Stimulated activated CD8-positive, alpha-beta memory T cell treated with anti-CD3 and anti-CD28 coated beads, Interleukin-4, amount 100 ng/mL, for 4 hours (primary cell): ENCODE data around the gene TMCC3.
"Not testable (repeated sequence)": the region's sequence is repeated elsewhere in the genome, so short reads cannot be mapped to it uniquely, and the experiment has no call there.

Source experiments
- DNase-seq, 2 donors: peaks; one replicate each; pipeline ENCODE4 v3.0.0-alpha.2; 2020; ENCODE audit warnings: low read depth in 2 of 2, low spot score in 1 of 2

The TMCC3 gene, protein sequence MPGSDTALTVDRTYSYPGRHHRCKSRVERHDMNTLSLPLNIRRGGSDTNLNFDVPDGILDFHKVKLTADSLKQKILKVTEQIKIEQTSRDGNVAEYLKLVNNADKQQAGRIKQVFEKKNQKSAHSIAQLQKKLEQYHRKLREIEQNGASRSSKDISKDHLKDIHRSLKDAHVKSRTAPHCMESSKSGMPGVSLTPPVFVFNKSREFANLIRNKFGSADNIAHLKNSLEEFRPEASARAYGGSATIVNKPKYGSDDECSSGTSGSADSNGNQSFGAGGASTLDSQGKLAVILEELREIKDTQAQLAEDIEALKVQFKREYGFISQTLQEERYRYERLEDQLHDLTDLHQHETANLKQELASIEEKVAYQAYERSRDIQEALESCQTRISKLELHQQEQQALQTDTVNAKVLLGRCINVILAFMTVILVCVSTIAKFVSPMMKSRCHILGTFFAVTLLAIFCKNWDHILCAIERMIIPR

DNA sequence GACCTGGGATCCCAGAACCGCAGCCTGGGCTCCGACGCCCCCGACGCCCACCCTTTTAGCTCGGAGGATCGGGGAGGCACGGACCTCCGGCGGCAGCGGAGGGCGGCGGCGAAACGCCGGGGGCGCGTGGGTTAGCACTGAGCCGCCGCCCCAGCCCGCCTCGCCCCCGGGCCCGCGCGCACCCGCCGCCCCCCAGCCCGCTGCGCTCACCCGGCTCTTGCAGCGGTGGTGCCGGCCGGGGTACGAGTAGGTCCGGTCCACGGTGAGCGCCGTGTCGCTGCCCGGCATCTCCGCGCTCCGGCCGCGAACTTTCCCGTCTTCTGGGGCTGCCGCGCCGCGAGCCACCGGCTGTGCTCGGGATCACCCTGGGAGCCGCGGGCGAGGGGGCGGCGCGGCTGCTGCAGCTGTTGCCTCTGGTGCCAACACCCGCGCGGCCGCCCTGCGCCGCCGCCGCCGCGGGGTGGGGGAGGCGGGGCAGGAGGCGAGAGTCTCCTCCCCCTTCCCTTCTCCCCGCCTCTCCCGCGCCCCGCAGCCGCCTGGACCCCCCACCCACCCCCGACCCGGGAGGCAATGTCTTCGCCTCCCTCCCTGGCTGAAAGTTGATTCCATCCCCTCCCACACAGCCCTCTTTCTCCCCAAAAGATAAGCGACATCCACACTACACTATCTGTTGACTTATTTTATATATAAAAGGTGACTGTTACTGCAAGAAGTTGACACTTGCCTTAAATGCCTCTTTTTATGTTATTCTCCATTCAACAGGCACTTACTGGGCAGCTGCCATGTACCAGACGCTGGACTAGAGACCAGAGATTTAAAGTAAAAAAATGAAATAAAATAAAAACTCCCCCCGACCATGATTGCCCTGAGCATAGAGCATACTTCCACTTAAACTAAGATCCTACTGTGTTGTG, at the start of gene TMCC3:
Gene TMCC3 (minus strand): TSS at position 415 of the 914 bp plus-strand sequence. CDS start 127 bp downstream, at position 288.
- DNase-seq = no peak

DNA sequence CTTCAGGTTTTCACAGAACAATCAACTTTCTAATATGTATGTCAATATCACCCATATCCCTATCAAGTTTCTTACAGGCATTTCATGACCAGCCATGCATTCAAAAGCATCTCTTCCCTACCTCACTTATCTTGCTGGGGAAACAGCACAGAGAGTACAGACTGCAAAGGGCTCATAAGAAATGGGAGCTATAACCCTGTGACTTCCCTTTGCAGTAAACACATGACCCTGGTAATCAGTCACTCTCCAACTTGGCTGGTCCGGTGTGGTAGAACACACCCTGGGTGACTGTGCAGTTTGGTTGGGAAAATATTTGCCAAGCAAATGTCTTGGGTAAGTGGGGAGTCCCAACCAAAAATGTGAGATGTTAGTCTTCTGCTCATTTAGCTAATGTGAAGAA, 49.4 kb upstream of the TMCC3 start:
- no peak for DNase-seq

DNA sequence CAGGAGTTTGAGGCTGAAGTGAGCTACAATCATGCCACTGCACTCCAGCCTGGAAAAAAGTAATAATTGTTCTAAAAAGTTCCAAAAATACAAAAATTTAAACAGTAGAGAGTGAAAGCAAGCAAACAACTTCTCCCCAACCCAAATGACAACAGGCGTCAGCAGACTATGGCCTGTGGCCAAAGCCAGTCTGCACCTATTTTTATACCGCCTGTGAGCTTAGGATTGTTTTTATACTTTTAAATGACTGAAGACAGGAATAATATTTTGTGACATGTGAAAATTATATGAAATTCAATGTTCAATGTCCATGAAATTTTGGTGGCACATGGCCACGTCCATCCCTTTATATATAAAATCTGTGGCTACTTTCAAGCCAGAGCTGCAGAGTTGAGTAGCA, 48.2 kb upstream of the TMCC3 start:
- DNase-seq = no peak

DNA sequence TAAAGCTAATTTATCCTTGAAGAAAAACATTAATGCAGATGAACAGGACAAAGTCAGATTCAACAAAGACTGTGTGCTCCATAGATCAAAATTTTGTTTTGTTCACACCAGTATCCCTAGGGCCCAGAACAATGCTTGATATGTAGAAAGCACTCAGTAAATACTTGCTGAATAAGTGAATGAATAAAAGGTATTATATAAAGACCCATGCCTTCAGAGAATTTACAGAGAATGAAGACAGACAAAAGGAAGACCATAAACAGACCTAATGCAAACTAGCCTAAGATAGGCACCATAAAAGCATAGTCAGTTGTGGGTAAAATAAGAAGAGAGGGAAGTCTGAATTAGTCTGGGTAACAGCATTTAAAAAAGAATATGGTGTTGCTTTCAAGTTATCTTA, 47.3 kb upstream of the TMCC3 start:
- DNase-seq = no peak

DNA sequence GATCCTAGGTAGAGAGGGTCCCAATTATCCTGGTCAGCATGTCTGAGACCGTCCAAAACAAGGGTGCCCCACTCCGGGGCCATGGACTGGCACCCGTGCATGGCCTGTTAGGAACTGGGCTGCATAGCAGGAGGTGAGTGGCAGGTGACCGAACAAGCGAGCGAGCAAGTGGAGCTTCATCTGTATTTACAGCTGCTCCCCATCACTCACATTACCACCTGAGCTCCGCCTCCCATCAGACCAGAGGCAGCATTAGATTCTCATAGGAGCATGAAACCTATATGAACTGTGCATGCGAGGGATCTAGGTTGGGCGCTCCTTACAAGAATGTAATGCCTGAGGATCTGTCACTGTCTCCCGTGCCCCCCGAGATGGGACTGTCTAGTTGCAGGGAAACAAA, 44.4 kb upstream of the TMCC3 start:
- DNase-seq = no peak

DNA sequence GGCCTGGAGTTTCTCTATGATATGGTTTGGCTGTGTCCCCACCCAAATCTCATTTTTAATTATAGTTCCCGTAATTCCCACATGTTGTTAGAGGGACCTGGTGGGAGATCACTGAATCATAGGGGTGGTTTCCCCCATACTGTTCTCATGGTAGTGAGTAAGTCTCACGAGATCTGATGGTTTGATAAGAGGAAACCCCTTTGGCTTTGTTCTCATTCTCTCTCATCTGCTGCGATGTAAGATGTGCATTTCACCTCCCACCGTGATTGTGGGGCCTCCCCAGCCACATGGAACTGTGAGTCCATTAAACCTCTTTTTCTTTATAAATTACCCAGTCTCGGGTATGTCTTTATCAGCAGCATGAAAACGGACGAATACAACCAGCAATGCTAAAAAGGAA, 42.5 kb upstream of the TMCC3 start:
- DNase-seq = not testable (repeated sequence)

DNA sequence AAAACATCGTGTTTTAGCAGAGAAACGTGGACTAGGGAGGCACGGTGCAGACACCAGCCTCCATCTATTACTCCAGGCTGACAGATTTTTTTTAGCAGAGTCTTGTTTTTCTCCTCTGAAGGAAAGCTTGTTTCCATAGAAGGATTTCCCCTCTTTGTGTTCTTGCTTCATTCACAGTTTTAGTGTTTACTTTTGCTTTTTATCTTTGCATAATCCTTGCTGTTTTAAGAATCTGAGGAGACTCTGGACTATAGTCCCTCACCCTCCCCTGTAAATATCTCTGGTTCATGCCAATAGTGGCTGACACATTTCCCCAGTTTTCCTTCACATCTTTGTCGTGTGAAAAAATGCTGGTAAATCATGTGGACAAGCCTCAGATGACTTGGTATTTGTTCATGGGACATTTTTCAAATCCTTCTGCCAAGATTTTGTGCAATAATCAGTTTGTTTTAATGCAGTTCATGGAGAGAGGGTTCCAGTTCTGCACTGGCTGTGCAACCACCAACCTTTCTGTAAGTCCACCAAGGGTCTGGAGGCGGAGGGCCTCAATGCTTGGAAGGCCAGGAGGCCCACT, 39.9 kb upstream of the TMCC3 start:
- no peak for DNase-seq

DNA sequence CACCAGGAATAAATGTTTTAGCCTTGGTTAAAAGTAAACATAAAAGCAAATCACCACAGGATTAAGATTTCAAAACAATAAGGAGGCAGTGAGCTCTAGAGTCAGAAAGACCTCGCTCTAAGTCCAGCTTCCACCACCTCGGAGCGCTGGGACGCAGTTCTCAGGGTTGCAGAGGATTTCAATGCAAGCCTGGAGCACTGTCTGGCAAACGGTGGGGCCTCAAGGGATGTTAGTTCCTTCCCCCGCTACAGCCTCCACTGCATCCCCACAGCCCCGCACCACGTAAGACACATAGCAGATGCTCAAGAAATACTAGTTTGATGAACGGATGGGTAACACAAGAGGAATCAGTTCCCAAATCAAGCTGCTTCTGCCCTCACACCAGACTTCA, 39.3 kb upstream of the TMCC3 start:
- no peak for DNase-seq

DNA sequence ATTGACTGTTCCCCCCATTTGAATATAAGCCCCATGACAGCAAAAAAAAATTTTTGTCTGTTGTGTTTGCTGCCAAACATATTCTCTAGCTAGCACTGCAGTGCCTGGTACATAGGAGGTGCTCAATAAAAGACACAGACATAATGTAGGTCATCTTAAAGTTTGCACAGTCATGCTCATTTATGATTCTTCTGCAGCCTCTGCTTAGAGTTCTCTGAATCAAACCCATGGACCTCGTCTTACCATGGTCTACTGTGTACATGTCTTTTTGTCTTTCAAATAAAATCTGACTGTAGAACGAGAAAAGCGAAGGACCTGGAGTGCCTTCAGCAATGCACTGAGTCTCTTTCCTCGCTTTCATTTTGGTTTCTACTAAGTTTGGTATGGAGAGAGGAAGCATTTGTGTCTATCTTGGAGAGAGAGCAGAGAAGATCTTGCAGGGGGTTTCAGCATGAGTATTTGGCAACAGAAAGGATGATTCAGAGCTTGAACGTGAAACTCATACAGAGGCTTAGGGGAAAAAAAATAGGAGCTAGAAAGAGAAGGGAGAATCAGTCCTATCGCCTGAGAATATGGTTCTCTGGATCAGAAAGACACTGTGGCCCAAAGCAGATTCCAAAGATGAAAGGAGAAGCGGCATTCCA, 38.8 kb upstream of the TMCC3 start:
- DNase-seq = no peak

DNA sequence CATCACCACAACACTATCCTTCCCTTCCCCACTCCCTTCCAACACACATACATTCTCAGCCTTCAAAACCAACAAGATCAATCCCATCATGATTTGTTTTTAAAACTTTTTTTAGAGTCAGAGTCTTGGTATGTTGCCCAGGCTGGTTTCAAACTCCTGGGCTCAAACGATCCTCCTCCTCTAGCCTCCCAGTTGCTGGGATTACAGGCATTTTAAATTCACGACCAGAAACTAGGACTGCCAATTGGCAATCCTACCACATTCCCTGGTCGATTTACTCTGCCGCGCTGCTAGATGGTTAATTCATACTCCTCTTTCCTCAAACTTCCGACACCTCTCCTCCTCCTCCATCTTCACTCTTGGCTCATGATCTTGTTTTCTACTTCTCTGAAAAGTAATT, 37.5 kb upstream of the TMCC3 start:
- no peak for DNase-seq

DNA sequence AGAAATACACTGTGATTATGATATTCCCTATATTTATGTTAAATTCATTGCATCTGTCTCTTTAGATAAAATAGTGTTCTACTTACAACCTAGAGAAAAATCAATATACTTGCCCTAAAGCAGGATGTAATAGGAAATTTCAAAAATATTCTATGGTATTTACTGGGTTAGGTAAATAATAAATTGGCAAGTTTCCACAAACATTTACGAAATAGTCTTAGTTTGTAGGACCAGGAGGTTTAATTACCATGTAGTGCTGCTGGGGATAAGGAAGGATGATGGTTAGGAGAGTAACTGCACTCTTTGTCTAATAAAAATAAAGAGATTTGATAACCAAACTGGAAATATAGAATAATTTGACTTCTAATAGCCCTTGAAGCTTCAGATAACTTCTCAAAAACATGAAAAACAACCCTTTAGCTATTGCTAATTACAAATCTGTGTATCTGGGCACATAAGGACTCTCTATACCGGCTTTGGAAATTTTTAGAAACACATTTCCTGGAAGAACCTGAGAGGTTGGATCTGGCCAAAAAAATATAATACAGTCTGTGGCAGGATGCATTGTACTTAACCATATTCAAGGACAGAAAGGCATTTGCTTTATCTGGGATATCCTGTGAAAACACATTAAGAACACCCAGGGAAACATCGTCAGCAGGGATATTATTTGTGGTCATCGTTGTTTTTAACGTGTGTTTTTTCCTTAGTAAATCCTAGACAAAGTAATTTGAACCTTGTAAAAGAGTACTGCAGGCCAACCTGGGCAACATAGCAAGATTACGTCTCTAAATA, 36.7 kb upstream of the TMCC3 start:
- no peak for DNase-seq

DNA sequence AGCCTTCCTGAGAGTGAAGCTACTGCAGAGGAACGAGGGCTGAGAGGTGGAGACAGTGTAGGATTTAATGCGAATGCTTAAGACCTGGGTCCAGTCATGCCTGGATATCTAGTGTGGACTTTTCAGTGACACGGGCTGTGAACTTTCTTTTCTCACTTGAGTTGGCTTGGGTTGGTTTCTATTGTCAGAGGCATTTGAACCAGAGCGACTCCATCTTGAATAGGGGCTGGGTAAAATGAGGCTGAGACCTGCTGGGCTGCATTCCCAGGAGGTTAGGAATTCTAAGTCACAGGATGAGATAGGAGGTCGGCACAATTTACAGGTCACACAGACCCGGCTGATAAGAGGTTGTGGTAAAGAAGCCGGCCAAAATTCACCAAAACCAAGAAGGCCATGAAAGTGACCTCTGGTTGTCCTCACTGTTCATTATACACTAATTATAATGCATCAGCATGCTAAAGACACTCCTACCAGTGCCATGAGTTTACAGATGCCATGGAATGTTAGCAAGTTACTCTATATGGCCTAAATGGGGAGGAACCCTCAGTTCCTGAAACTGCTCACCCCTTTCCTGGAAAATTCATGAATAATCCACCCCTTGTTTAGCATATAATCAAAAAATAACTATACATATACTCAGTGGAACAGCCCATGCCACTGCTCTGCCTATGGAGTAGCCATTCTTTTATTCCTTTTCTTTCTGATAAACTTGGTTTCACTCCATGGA, 34.2 kb upstream of the TMCC3 start:
- no peak for DNase-seq

DNA sequence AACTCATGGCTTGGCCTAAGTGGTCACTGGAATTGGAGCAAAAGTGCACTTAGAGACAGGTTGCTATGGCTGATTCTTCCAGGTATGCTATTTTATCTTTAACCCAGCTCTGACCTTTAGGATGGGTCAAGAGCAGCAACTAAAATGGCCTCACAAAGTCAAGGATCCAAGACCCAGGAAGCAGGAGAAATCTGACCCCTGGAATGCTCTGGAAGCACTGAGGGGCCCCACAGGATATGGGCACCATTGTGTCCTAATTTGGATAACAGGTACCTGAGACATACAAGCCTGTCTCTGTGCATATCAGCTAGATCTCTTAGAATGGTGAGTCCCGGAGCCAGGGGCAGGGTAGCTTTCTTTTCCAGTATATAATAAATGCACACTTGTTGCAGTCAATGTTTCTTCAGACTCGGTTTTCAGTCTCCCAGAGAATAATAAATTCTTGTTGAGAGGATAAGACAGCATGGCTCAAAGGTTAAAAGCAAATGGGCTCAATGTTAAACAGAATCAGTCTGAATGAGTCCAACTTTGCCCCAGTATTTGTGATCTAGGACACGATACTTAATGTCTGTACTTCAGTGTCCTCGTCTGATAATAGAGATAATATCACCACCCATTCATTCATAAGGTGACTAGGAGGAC, 29.3 kb upstream of the TMCC3 start:
- no peak for DNase-seq

DNA sequence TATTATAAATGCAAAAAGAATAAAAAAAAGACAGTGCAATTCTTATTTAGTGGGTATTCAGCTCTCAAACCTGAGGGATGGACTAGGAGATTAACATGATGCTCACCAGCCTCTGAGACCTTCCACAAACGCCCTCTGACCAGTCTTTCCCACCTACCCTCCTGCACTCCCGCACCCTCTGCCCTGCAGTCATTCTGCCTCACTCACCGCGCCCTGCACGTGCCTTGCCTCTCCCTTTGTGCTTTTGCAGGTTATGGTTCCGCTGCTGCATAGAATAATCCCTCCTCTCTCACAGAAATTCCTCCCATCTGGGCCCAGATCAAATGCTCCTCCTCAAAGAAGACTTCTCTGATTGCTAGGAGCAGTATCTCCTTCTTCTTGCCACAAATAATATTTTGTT, 28.5 kb upstream of the TMCC3 start:
- DNase-seq = no peak

DNA sequence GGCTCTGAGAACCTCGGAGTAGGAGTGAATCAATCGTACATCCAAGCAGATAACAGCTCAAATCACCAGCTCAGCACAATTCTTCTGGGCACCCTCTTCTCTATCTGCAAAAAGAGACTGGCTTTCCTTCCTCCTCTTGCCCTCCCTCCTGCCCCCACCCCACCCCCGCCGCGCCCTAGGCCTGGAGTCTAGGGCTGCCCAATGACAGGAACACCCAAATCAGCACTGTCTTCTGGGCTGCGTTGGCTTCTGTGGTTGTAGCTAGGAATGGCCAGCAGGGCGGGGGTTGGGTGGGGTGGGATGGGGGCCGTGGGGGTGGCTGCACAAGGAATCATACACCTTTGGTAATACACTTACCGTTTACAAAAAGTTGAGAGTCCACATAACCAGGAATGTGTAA, 28.0 kb upstream of the TMCC3 start:
- no peak for DNase-seq

DNA sequence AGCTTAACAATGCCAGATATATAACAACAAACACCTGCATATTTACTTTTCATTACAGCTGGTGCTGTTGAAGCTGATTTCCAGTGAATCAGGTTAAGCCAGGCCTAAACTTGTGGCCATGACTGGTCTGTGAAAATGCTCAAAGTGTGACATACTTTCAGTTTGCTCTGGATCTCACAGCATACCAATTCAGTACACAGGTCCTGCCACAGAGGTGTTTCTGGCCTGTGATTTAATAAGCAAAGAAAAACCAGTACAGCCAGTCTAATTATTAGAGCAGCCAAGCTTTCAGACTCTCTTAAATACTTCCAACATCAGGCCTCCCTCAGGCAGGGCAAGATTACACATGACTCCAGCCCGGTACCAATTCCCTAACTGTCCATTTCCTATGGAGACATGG, 27.4 kb upstream of the TMCC3 start:
- no peak for DNase-seq

DNA sequence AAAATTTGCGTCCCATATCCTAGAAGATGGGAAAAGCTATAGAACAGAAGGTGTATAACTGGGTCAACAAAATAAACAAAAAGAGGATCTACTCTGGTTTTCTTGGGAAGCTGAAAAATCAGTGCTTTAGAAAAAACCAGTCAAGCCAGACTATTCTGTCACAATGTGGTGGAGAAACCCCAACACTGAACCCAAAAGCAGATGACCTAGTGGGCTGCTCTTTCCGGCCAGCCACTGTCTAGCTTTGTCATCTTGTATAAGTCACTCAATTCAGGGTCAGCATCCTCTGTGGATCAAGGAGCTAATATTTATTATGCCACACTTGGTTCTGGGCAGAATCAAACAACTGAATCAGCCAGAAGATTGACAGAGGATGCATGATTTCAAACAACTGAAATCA, 26.6 kb upstream of the TMCC3 start:
- DNase-seq = no peak

DNA sequence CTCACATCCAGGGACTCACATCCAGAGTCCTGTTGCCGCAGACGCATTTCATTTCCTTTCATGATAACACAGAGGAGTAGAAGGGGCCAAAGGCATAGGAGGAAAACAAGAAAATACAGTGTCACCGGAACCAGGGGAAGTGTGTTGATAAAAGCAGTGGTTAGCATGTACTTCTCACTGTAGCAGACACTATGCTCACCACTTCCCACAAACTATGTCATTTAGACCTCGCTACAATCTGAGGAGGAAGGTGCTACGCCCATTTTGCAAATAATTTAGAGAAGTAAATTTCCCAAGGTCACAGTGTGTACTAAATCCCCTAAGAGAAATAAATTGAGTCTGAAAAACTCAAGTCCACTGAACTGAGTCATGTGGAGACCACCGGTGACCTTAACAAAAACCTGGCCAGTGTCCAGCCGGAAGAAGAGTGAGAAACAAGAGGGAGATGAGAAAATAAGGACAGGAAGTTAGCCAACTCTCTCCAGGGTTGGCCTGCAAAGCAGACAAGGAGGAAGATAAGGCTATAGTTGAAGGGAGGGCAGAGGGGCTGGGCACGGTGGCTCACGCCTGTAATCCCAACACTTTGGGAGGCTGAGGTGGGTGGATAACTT, 25.8 kb upstream of the TMCC3 start:
- peak in 1 of 2 donors; percentile 1 for DNase-seq

DNA sequence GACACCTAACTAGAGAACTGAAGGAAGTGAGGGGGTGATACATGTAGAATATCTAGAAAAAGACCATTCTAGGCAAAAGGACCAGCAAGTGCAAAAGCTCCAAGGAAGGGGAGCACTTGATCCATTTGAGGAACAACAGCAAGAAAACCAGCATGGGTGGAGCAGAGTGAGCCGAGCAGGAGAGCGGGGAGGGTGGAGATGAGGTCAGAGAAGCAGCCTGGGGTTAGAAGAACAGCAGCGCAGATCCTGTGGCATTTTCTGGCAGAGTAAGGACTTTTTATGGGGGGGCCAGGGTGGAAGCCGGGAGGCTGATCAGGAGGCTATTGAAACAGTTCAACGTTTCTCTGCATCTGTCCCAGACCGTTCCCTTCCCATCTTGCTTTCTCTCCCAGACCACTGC, 24.5 kb upstream of the TMCC3 start:
- no peak for DNase-seq
